Measurements from ENCODE around the gene LYSET. TPM values are rescaled to one million over a fixed set of nuclear protein-coding genes. Genes with fewer than 3 reads are reported as not detected.

Gene LYSET
- total RNA-seq, 2 donors from 2014 or later: 7.3 to 28.9 TPM

DNA sequence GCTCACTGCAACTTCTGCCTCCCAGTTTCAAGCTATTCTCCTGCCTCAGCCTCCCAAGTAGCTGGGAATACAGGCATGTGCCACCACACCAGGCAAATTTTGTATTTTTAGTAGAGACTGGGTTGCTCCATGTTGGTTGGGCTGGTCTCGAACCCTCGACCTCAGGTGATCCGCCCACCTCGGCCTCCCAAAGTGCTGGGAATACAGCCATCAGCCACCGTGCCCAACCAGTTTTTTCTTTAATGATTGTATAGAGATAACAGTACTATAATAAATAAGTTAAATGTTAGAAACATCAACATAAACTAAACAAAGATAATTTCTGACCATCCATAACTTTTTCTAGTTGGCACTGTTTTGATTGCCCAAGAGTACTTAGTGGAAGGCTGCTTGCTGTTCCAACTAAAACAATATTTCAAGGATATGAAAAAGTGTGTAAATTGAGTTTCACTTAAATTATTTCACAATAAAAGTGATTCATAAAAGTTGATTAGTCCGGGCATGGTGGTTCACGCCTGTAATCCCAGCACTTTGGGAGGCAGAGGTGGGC lies 16.1 kb downstream of the LYSET start:
- TF ChIP-seq, protein P1, sequence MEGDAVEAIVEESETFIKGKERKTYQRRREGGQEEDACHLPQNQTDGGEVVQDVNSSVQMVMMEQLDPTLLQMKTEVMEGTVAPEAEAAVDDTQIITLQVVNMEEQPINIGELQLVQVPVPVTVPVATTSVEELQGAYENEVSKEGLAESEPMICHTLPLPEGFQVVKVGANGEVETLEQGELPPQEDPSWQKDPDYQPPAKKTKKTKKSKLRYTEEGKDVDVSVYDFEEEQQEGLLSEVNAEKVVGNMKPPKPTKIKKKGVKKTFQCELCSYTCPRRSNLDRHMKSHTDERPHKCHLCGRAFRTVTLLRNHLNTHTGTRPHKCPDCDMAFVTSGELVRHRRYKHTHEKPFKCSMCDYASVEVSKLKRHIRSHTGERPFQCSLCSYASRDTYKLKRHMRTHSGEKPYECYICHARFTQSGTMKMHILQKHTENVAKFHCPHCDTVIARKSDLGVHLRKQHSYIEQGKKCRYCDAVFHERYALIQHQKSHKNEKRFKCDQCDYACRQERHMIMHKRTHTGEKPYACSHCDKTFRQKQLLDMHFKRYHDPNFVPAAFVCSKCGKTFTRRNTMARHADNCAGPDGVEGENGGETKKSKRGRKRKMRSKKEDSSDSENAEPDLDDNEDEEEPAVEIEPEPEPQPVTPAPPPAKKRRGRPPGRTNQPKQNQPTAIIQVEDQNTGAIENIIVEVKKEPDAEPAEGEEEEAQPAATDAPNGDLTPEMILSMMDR (IDR thresholded peaks at IDR 0.05): no peak
- TF ChIP-seq POLR2A (IDR thresholded peaks at IDR 0.05): no peak
- no peak for TF ChIP-seq POLR2AphosphoS5 (IDR thresholded peaks at IDR 0.05)
- no peak overlapping the region for H3K4me3 ChIP-seq
- 78% methylated on average over 7 of the region's 7 CpGs for WGBS
- intact Hi-C loops (cut with DNase I): no loop called here
- H3K4me1 ChIP-seq (replicated peaks): no peaks in the 10 kb centered on the region
- DNase-seq (ENCODE audit: low spot score): no peak
- H3K27me3 ChIP-seq (replicated peaks; ENCODE audit: insufficient read depth): no peaks in the 10 kb centered on the region
- no peak overlapping the region for H3K27ac ChIP-seq
- no peaks in the 10 kb centered on the region for H3K36me3 ChIP-seq
- no peaks in the 10 kb centered on the region for H3K9me3 ChIP-seq

DNA sequence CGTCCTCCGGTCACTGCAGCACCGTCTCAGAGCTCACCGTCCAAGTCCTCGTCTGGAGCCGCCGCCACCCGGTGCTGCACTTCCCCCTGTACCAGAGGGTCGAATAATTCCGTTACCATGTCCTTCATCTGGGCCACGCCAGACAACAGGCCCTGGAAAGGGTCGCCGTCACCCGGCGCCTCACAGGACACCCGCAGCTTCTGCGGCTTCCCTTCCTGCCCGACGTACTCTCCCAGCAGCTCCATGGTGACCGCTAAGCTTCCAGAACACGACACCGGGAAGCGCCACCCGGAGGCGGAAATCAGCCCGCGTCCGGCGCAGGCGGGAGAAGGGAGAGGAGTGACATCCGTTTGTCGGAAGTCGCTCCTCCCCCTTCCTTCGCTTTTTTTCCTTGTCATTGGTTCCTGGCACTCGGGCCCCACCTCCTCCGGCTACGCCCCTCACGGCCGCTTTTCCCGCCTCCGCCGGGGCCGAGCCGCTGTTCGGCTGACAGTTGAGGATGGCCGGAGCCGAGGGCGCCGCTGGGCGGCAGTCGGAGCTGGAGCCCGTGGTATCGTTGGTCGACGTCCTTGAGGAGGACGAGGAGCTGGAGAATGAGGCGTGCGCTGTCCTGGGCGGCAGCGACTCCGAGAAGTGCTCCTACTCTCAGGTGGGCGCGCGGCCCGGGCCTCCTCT lies 21.8 kb downstream of the LYSET start, which contains the start of the genes GON7 and UBR7:
TSS of gene GON7 (minus strand) at position 273 of the 675 bp plus-strand sequence. CDS start at position 245, 28 bp downstream.
TSS of gene UBR7 (plus strand) at position 464 of the 675 bp plus-strand sequence. CDS start at position 500, 36 bp downstream.
- Histone ChIP-seq H3K27ac (peak within 1 kb of the TSS; percentile 69 to 75), H3K4me3 (peak within 1 kb of the TSS; percentile 69 to 70), H3K9me3 (no peaks in the 10 kb centered on the region), H3K36me3 (no peaks in the 10 kb centered on the region), H3K4me1 (replicated peaks) (no peaks in the 10 kb centered on the region), H3K27me3 (replicated peaks; ENCODE audit: insufficient read depth) (no peaks in the 10 kb centered on the region)
- whole genome bisulfite sequencing: under 1% methylated on average over 62 of the region's 65 CpGs
- DNase-seq (ENCODE audit: low spot score): peak; percentile 96
- TF ChIP-seq POLR2AphosphoS5 (IDR thresholded peaks at IDR 0.05): peak; percentile 97
- TF ChIP-seq, protein P1 (IDR thresholded peaks at IDR 0.05): peak in 3 of 4 experiments; percentile 25 to 51 (median 48)
- TF ChIP-seq POLR2A (IDR thresholded peaks at IDR 0.05): peak; percentile 56
- intact Hi-C loops (cut with DNase I): loop anchor here (5.0 kb wide), 1 partner anchor 125 kb away; the partner anchor contains the start of gene BTBD7

- peak overlapping the region; percentile 69 to 75 for H3K27ac ChIP-seq
- under 1% methylated on average over 23 of the region's 23 CpGs for WGBS
- DNase-seq (ENCODE audit: low spot score): no peak
- intact Hi-C loops (cut with DNase I): loop anchor here (5.0 kb wide), 1 partner anchor 125 kb away; the partner anchor contains the start of gene BTBD7
- peak overlapping the region; percentile 69 to 70 for H3K4me3 ChIP-seq
- H3K4me1 ChIP-seq (replicated peaks): no peaks in the 10 kb centered on the region
- TF ChIP-seq, protein P1 (IDR thresholded peaks at IDR 0.05): peak in 1 of 4 experiments; percentile 29
- no peak for TF ChIP-seq POLR2AphosphoS5 (IDR thresholded peaks at IDR 0.05)
- H3K27me3 ChIP-seq (replicated peaks; ENCODE audit: insufficient read depth): no peaks in the 10 kb centered on the region
- no peaks in the 10 kb centered on the region for H3K36me3 ChIP-seq
- H3K9me3 ChIP-seq: no peaks in the 10 kb centered on the region
Observed at GRCh38 chr14:93207468-93208308, 22.6 kb downstream of the LYSET start.

DNA sequence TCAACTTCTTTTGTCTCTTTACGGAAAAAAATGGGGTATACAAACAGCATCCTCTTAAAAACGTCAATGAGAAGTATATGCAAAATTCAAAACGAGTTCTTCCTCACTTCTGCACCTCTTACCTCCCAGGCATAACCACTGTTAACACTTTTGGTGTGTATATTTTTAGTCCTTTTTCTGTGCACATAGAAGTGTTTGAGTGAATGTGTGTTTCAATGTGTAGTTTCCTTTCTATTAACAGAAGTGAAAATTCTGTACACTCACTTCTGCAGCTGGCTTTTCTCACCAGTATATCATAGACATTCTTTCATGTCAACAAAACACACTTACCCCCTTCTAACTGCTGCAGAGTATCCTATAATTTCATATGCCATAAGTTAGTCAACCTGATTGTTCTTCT lies 27.3 kb downstream of the LYSET start:
- Histone ChIP-seq H3K27me3 (replicated peaks; ENCODE audit: insufficient read depth) (no peaks in the 10 kb centered on the region), H3K36me3 (no peaks in the 10 kb centered on the region), H3K27ac (no peak overlapping the region), H3K4me1 (replicated peaks) (no peaks in the 10 kb centered on the region), H3K4me3 (no peak overlapping the region), H3K9me3 (no peaks in the 10 kb centered on the region)
- no peak for DNase-seq (ENCODE audit: low spot score)
- intact Hi-C loops (cut with DNase I): no loop called here
- WGBS: 76% methylated on average over 3 of the region's 3 CpGs
- TF ChIP-seq POLR2A (IDR thresholded peaks at IDR 0.05): no peak
- TF ChIP-seq, protein P1 (IDR thresholded peaks at IDR 0.05): no peak
- no peak for TF ChIP-seq POLR2AphosphoS5 (IDR thresholded peaks at IDR 0.05)
